NCI-H2227 (cell line): Measurements from ENCODE around the gene TMED10.
"Not testable (repeated sequence)": the region's sequence is repeated elsewhere in the genome, so short reads cannot be mapped to it uniquely, and the experiment has no call there.

Experiments used
- DNase-seq: peaks from one replicate; lab custom pipeline; 2025; ENCODE audit not compliant: unreplicated experiment; lab: John Stamatoyannopoulos, UW

Gene TMED10

DNA sequence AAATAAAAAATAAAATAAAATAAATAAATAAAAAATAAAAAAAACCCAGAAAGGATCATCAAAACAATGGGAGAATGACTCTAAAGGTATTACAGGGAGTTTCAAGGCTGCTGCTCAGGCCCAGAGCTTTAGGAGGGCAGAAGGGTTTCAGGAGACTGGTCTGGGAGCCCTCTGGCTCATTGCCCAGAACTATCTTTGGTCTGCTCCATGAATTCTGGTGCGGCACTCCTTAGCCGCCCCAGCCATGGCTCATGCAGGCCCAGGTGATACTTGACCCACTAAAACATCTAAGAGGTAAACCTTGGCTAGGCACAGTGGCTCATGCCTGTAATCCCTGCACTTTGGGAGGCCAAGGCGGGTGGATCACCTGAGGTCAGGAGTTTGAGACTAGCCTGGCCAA lies 14.7 kb upstream of the TMED10 start:
- DNase-seq = no peak

GRCh38 chr14:75190023-75190422 lies 13.6 kb upstream of the TMED10 start:
- DNase-seq = no peak

GRCh38 chr14:75188520-75189268 lies 12.3 kb upstream of the TMED10 start:
- DNase-seq = no peak

DNA sequence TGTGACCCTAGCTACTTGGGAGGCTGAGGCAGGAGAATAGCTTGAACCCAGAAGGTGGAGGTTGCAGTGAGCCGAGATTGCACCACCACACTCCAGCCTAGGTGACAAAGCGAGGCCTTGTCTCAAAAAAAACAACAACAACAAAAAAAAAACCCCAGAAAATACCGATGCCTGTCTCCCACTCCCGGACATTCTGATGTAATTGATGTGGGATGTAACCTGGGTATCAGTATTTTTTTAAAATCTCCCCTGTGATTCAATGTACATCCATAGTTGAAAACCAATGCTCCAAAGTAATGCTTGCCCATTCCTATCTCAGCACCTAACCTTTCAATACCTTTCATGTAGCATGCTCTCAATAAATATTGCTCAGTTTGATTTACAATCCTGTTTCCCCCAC lies 11.7 kb upstream of the TMED10 start:
- DNase-seq = no peak

GRCh38 chr14:75186953-75187352 lies 10.5 kb upstream of the TMED10 start:
- DNase-seq = no peak

GRCh38 chr14:75185251-75186040 lies 9.0 kb upstream of the TMED10 start:
- no peak for DNase-seq

GRCh38 chr14:75184492-75184891 lies 8.1 kb upstream of the TMED10 start:
- DNase-seq = no peak

DNA sequence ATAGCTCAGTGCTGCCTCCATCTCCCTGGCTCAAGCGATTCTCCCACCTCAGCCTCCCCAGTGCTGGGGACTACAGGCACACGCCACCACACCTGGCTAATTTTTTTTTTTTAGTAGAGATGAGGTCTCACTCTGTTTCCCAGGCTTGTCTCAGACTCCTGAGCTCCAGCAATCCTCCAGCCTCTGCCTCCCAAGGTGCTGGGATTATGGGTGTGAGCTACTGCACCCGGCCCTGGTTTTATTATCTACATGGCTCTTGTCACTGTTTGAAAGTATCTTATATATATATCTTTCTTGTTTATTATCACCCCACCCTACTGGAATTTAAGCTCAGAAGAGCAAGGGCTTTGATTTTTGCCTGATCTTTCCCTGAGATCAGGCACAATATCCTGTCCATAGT lies 7.6 kb upstream of the TMED10 start:
- no peak for DNase-seq

- no peak for DNase-seq
Observed at GRCh38 chr14:75183225-75183624, 6.8 kb upstream of the TMED10 start.

- no peak for DNase-seq
Observed at GRCh38 chr14:75182821-75183220, 6.4 kb upstream of the TMED10 start.

- not testable (repeated sequence) for DNase-seq
Observed at GRCh38 chr14:75182163-75182562, 5.8 kb upstream of the TMED10 start.

GRCh38 chr14:75181293-75182062 lies 5.1 kb upstream of the TMED10 start:
- DNase-seq = no peak

DNA sequence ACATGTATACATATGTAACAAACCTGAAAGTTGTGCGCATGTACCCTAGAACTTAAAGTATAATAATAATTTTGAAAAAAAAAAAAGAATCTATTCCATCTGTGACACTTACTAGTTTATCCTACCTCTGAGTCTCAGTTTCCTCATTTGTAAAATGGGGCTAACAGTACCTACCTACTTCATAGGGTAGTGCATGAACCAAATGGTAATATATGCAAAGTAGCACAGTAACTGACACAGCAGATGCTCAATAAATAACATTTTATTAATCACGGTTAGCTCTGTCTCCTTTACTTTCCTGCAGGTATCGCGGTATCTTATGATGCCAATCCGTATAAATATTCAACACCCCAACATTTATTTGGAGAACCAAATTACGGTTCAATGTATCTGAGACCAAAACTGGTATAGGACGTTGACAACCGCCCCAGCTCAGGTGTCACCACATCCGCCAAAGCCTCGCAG lies 703 bp downstream of the TMED10 start:
- no peak for DNase-seq

- DNase-seq = no peak
Observed at GRCh38 chr14:75174066-75174465, 2.3 kb downstream of the TMED10 start.

- DNase-seq = no peak
Observed at GRCh38 chr14:75170772-75171171, 5.6 kb downstream of the TMED10 start.

GRCh38 chr14:75168586-75169335 lies 7.7 kb downstream of the TMED10 start:
- no peak for DNase-seq

- no peak for DNase-seq
Observed at GRCh38 chr14:75167325-75167724, 9.1 kb downstream of the TMED10 start.

DNA sequence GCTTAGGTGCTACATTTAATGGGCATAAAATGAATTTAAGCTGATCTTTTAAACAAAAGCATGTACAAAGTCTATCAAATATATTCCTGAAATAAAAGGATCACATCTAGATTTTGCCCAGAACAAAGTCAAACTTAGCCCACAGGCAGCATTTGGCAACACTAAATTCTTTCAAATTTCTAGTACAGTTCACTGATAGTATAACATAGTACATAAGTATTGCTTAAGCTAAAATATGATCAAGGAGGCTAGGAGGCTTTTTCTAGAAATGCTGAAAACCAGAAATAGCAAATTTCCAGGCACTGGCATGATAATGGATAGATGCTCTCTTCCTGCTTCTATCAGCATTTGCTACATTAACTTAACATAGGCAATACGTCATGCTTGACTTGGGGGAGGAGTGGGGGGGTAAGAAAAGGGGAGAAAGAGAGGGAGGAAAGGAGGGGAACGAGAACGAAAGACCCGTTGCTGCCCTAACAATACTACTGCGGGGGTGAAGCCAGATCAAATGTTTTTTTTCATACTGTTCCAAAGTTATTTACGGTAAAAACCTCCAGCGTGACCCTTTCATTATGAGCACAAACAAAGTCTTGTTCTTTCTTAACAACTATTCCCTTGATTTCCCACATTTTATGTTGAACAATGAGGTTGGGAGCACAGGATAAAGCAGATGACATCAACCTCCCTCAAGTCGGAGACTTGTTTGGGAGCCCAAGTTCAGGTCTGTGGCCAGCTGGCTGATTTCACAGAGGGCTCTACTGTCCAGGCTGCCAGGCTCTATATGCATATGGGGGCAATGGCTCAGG lies 10.6 kb downstream of the TMED10 start:
- no peak for DNase-seq

DNA sequence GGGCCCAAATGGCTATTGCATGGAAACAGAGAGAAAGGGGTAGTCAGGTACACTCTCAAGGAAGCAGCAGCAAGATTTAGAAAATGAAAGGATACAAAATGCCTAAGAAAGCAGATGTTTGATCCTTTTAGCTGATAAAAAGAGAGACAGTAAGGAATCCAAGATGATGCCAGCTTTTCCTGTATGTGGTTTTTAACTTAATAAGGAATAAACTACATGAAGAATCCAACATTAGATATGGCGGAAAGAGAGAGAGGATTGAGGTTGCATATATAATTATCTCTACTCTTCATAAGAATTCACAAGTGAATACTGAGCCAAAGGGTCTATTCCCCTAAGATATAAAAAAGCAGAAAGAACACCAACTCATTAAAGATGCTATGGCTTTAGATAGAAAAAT lies 11.6 kb downstream of the TMED10 start:
- no peak for DNase-seq

- no peak for DNase-seq
Observed at GRCh38 chr14:75163677-75164076, 12.7 kb downstream of the TMED10 start.
